Articular chondrocyte of knee joint (primary cell): ENCODE measurements around the gene ZNF662. TPM values are rescaled to one million over a fixed set of nuclear protein-coding genes. Genes with fewer than 3 reads are reported as not detected.

Experiments used
- total RNA-seq: library from RNA; depleted of rRNA; stranded (reverse); fragments of >200 nt; gene quantifications from 2 replicates; pipeline ENCODE4 v1.2.3, GENCODE V29; 2012

The ZNF662 gene
- total RNA-seq, result 5.2 and 8.5 TPM in 2 replicates

DNA sequence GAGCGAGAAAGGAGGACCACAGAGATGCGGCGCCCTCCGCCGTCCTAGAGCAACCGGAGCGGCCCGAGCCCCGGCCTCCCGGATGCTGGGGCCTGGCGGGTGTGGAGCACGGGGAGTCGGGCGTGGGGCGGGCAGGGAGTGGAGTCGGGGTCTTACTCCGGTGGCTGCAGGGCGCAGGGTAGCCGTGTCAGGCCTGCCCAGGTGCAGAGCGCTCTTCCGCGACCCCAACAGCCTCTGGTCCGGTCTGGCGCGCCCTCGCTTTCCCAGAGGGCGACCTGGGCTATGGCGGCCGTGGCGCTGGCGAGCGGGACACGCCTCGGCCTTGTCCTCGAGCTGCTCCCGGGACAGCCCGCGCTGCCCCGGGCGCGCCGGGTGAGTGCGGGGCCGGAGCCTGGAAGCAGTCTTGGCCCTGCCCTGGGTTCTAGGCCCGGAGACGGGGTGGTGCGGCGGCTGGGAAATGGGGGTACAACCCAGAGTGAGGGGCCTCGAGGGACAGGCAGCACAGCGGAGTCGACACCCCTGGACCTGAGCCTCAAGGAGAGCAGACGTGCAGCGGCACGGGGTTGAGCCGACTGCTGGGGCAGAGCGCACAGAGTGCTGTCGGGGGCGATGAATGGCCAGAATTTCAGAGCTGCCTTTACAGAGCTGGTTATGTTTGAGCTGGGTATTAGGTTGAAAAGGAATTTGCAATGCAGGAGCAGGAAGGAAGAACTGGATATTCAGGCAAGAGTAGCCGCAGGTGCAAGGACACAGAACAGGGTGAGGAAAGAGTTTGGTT is at the start of gene ZNF662:
TSS of gene ZNF662 (plus strand) at position 73 of the 778 bp plus-strand sequence. CDS start 1,973 bp downstream, outside the sequence.

DNA sequence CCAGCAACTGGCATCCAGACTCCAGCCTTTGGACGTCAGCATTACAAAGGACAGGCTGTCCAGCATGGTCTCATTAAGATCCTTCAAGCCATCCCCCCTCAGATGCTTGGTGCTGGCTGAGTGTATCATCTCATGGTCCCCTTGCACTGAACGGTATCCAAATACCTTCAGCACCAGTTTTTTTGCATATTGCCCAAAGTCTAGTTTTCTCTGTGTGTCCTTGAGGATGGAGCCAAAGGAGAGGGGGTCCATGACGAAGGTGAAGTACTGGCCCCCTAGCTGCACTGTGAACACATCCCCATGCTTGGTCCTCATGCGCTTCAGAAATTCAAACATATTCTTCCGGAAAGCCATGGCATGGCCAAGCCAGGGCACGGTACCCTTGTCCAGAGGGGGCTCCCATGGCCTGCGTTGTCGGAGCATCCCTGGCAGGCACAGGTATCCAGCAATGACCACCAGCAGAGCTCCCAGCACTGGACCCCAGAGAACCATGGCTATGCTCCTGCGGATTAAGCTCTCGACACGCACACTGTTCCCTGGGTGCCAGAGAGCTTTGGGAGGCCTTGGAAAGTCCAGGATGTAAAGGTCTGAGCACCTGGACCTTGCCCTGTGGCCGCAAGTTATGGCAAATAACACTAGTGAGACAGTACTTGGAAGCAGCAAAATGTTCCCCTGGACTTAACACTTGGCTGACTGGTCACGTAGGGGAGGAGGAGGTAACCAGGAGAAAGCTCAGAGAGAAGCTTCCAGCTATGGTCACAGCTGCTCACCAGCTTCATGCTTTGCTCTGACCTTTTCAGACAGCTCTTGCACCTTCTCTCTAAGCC is 30.4 kb upstream of the ZNF662 start, which contains the start of gene CYP8B1:
TSS of gene CYP8B1 (minus strand) at position 555 of the 827 bp plus-strand sequence. CDS start at position 492, 63 bp downstream.

Other genes with a start within 250 kb of the ZNF662 start
- not detected in 2 replicates for gene KLHL40, start 220.6 kb upstream of the ZNF662 start, total RNA-seq
- gene HHATL, start 203.3 kb upstream of the ZNF662 start, total RNA-seq, result not detected in 2 replicates
- gene CCDC13, start 132.9 kb upstream of the ZNF662 start, total RNA-seq, result 0.91 and 0.97 TPM in 2 replicates
- gene HIGD1A, start 101.7 kb upstream of the ZNF662 start, total RNA-seq, result 128 and 146 TPM in 2 replicates
- gene ACKR2, start 96.7 kb upstream of the ZNF662 start, total RNA-seq, result 0.13 and 0.32 TPM in 2 replicates
- gene CYP8B1, start 30.3 kb upstream of the ZNF662 start, total RNA-seq, result not detected in 2 replicates
- 0.78 and 1.3 TPM in 2 replicates for gene GASK1A, start 73.2 kb downstream of the ZNF662 start, total RNA-seq
- gene POMGNT2, start 199.9 kb downstream of the ZNF662 start, total RNA-seq, result 6.5 and 8.8 TPM in 2 replicates